ENCODE results near the gene ITGAD.

The ITGAD gene

DNA sequence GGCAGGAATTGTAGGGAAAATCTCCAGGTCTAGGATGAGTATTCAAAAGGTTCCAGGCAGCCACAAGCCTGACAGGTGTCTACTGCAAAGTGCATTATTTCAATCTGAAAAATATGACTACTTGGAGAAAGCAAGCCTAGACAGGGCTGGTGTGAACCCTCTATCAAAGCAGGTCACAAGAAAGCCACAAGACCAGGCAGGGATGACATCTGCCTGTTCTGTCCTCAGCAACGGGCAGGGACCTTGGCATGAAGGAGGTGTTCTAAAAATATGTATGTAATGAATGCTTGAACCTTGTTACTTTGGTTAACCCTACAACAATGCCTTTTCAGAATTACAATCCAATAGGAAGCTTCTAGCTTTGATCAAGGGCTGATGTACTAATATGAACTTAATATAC lies 36.2 kb downstream of the ITGAD start:
- TF ChIP-seq CTCF (IDR thresholded peaks at IDR 0.05; ENCODE audit: low read length) (no peak), EZH2phosphoT487 (IDR thresholded peaks at IDR 0.05; ENCODE audit: low read length) (no peak), EZH2 (optimal IDR thresholded peaks at IDR 0.05; ENCODE audit: low read depth, low read length) (no peak)
- H3K27me3 ChIP-seq (replicated peaks; ENCODE audit: insufficient read depth, low read length), result no peaks in the 10 kb centered on the region
- H3K9ac ChIP-seq (ENCODE audit: low read length), result no peak overlapping the region
- no peaks in the 10 kb centered on the region for H4K20me1 ChIP-seq (ENCODE audit: insufficient read depth, low read length)
- H3K27ac ChIP-seq (ENCODE audit: low read length), result no peak overlapping the region
- H3K4me1 ChIP-seq (ENCODE audit: low read length), result peaks cover 18% of the 10 kb centered on the region; the same call in 1 of the 2 replicates
- no peak for DNase-seq
- no peak overlapping the region for H3K4me3 ChIP-seq (ENCODE audit: low read length)
- H3K79me2 ChIP-seq (ENCODE audit: low read length), result no peaks in the 10 kb centered on the region
- H3K9me2 ChIP-seq (replicated peaks; ENCODE audit: insufficient read depth, low read length), result no peaks in the 10 kb centered on the region
- peaks cover 10% of the 10 kb centered on the region for H3F3A ChIP-seq (ENCODE audit: insufficient read depth, low read length)
- H3K9me3 ChIP-seq (replicated peaks; ENCODE audit: insufficient read depth, low read length), result no peaks in the 10 kb centered on the region
- H3K36me3 ChIP-seq (replicated peaks; ENCODE audit: insufficient read depth, low read length), result no peaks in the 10 kb centered on the region
- H3K4me2 ChIP-seq (ENCODE audit: low read depth, low read length), result no peak overlapping the region
- H2AFZ ChIP-seq (ENCODE audit: low read length), result no peak overlapping the region

DNA sequence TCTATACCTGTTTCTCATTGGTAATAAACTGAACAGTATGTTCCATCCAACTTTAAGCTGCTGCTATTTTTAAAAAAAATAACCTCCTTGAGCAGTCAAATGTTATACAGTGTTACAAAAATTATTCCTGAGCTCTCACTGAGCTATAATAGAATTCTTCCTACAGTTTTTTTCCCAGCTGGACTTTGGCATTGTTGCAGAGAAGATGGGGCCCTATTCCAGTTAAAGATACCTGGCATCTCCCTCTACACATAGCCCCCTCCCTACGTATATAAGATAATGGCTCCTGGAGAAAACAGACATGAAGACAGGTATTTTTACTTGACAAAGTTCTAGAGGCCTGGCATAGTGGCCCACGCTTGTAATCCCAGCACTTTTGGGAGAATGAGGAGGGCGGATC lies 36.7 kb downstream of the ITGAD start:
- H3K4me1 ChIP-seq (ENCODE audit: low read length), result peaks cover 18% of the 10 kb centered on the region; the same call in 1 of the 2 replicates
- DNase-seq, result no peak
- H4K20me1 ChIP-seq (ENCODE audit: insufficient read depth, low read length), result no peaks in the 10 kb centered on the region
- H2AFZ ChIP-seq (ENCODE audit: low read length), result no peak overlapping the region
- no peaks in the 10 kb centered on the region for H3K79me2 ChIP-seq (ENCODE audit: low read length)
- H3F3A ChIP-seq (ENCODE audit: insufficient read depth, low read length), result peaks cover 10% of the 10 kb centered on the region
- H3K36me3 ChIP-seq (replicated peaks; ENCODE audit: insufficient read depth, low read length), result no peaks in the 10 kb centered on the region
- no peaks in the 10 kb centered on the region for H3K9me3 ChIP-seq (replicated peaks; ENCODE audit: insufficient read depth, low read length)
- no peaks in the 10 kb centered on the region for H3K27me3 ChIP-seq (replicated peaks; ENCODE audit: insufficient read depth, low read length)
- no peak overlapping the region; the same call in 1 of the 2 replicates for H3K4me2 ChIP-seq (ENCODE audit: low read depth, low read length)
- H3K9me2 ChIP-seq (replicated peaks; ENCODE audit: insufficient read depth, low read length), result no peaks in the 10 kb centered on the region
- H3K27ac ChIP-seq (ENCODE audit: low read length), result no peak overlapping the region
- no peak overlapping the region for H3K4me3 ChIP-seq (ENCODE audit: low read length)
- no peak overlapping the region for H3K9ac ChIP-seq (ENCODE audit: low read length)
- no peak for TF ChIP-seq EZH2 (optimal IDR thresholded peaks at IDR 0.05; ENCODE audit: low read depth, low read length)
- TF ChIP-seq CTCF (IDR thresholded peaks at IDR 0.05; ENCODE audit: low read length), result no peak
- no peak for TF ChIP-seq EZH2phosphoT487 (IDR thresholded peaks at IDR 0.05; ENCODE audit: low read length)

- Histone ChIP-seq H3K9me3 (replicated peaks; ENCODE audit: insufficient read depth, low read length) (no peaks in the 10 kb centered on the region), H3K79me2 (ENCODE audit: low read length) (no peaks in the 10 kb centered on the region), H3K9me2 (replicated peaks; ENCODE audit: insufficient read depth, low read length) (no peaks in the 10 kb centered on the region), H3K36me3 (replicated peaks; ENCODE audit: insufficient read depth, low read length) (no peaks in the 10 kb centered on the region), H3K27me3 (replicated peaks; ENCODE audit: insufficient read depth, low read length) (no peaks in the 10 kb centered on the region), H3K4me1 (ENCODE audit: low read length) (peaks cover 18% of the 10 kb centered on the region; the same call in 1 of the 2 replicates), H2AFZ (ENCODE audit: low read length) (peak overlapping the region; percentile 28; the same call in 1 of the 2 replicates), H3K4me3 (ENCODE audit: low read length) (peak overlapping the region; percentile 26; the same call in 1 of the 2 replicates), H3K9ac (ENCODE audit: low read length) (no peak overlapping the region), H3K4me2 (ENCODE audit: low read depth, low read length) (peak overlapping the region; percentile 73), H3K27ac (ENCODE audit: low read length) (peak overlapping the region; percentile 19; the same call in 1 of the 2 replicates), H3F3A (ENCODE audit: insufficient read depth, low read length) (peaks cover 10% of the 10 kb centered on the region), H4K20me1 (ENCODE audit: insufficient read depth, low read length) (no peaks in the 10 kb centered on the region)
- peak; percentile 74 for DNase-seq
- no peak for TF ChIP-seq CTCF (IDR thresholded peaks at IDR 0.05; ENCODE audit: low read length)
- TF ChIP-seq EZH2phosphoT487 (IDR thresholded peaks at IDR 0.05; ENCODE audit: low read length), result no peak
- TF ChIP-seq EZH2 (optimal IDR thresholded peaks at IDR 0.05; ENCODE audit: low read depth, low read length), result no peak
These were observed 37.4 kb downstream of the ITGAD start for GRCh38 chr16:31430380-31431052.
